ENCODE results near the gene TMEM255B. TPM values are rescaled to one million over a fixed set of nuclear protein-coding genes. Genes with fewer than 3 reads are reported as not detected.
A peak's percentile ranks its signal among the peaks of the same experiment; 100 is the strongest.
"Not testable (repeated sequence)": the region's sequence is repeated elsewhere in the genome, so short reads cannot be mapped to it uniquely, and the experiment has no call there.

The TMEM255B gene
- total RNA-seq, 4 donors from 2014 or later: 0.26 to 3.8 (median 1.7) TPM

- TF ChIP-seq POLR2AphosphoS5 (IDR thresholded peaks at IDR 0.05): no peak
- DNase-seq (ENCODE audit: low spot score in 2 of 2): peak in 1 of 2 donors; percentile 77
- 70% methylated on average over 25 of the region's 33 CpGs for WGBS
Measured at GRCh38 chr13:113792886-113793717, 34.1 kb downstream of the TMEM255B start.

GRCh38 chr13:113793718-113794085 lies 34.7 kb downstream of the TMEM255B start:
- WGBS: 100% methylated on average over 6 of the region's 15 CpGs
- H3K4me1 ChIP-seq: no peaks in the 10 kb centered on the region
- peak in 1 of 2 donors; percentile 69 for DNase-seq (ENCODE audit: low spot score in 2 of 2)
- no peaks in the 10 kb centered on the region for H3K36me3 ChIP-seq
- H3K27me3 ChIP-seq: no peaks in the 10 kb centered on the region
- H3K4me3 ChIP-seq: no peak overlapping the region
- no peak overlapping the region for H3K27ac ChIP-seq
- TF ChIP-seq POLR2AphosphoS5 (IDR thresholded peaks at IDR 0.05): no peak
- TF ChIP-seq CTCF (IDR thresholded peaks at IDR 0.05): no peak
- no peak for TF ChIP-seq EP300 (IDR thresholded peaks at IDR 0.05)
- TF ChIP-seq POLR2A (IDR thresholded peaks at IDR 0.05): no peak
- no peaks in the 10 kb centered on the region for H3K9me3 ChIP-seq

More at GRCh38 chr13:113792886-113793717, 34.1 kb downstream of the TMEM255B start:
- Histone ChIP-seq H3K27ac (no peak overlapping the region), H3K36me3 (no peaks in the 10 kb centered on the region), H3K9me3 (no peaks in the 10 kb centered on the region), H3K4me3 (no peak overlapping the region), H3K27me3 (no peaks in the 10 kb centered on the region), H3K4me1 (no peaks in the 10 kb centered on the region)

- no peaks in the 10 kb centered on the region for H3K27me3 ChIP-seq
- H3K4me1 ChIP-seq: no peaks in the 10 kb centered on the region
- H3K27ac ChIP-seq: no peak overlapping the region
- WGBS: 97% methylated on average over 7 of the region's 23 CpGs
- H3K36me3 ChIP-seq: no peaks in the 10 kb centered on the region
- no peak overlapping the region for H3K4me3 ChIP-seq
- DNase-seq (ENCODE audit: low spot score in 2 of 2): peak in 1 of 2 donors; percentile 78
- TF ChIP-seq CTCF (IDR thresholded peaks at IDR 0.05): no peak
- TF ChIP-seq EP300 (IDR thresholded peaks at IDR 0.05): no peak
- H3K9me3 ChIP-seq: no peaks in the 10 kb centered on the region
Measured at GRCh38 chr13:113794086-113794485, 35.1 kb downstream of the TMEM255B start.

GRCh38 chr13:113794764-113795173 lies 35.7 kb downstream of the TMEM255B start:
- WGBS: 77% methylated on average over 23 of the region's 24 CpGs
- H3K27ac ChIP-seq: no peak overlapping the region
- H3K4me1 ChIP-seq: no peaks in the 10 kb centered on the region
- DNase-seq (ENCODE audit: low spot score in 2 of 2): peak in 1 of 2 donors; percentile 67
- H3K27me3 ChIP-seq: no peaks in the 10 kb centered on the region
- H3K4me3 ChIP-seq: no peak overlapping the region
- no peaks in the 10 kb centered on the region for H3K36me3 ChIP-seq
- no peaks in the 10 kb centered on the region for H3K9me3 ChIP-seq
- TF ChIP-seq POLR2AphosphoS5 (IDR thresholded peaks at IDR 0.05) (no peak), CTCF (IDR thresholded peaks at IDR 0.05) (no peak), POLR2A (IDR thresholded peaks at IDR 0.05) (no peak), EP300 (IDR thresholded peaks at IDR 0.05) (no peak)

- not testable (repeated sequence) for DNase-seq (ENCODE audit: low spot score in 2 of 2); H3K27me3 ChIP-seq; H3K9me3 ChIP-seq; H3K27ac ChIP-seq; H3K4me1 ChIP-seq; H3K36me3 ChIP-seq; H3K4me3 ChIP-seq
- WGBS: 20% methylated on average over 1 of the region's 1 CpG
Measured at GRCh38 chr13:113795362-113795761, 36.3 kb downstream of the TMEM255B start.

- H3K4me1 ChIP-seq: peaks cover 3% of the 10 kb centered on the region
- H3K27ac ChIP-seq: no peak overlapping the region
- WGBS: 78% methylated on average over 20 of the region's 20 CpGs
- no peaks in the 10 kb centered on the region for H3K9me3 ChIP-seq
- TF ChIP-seq POLR2A (IDR thresholded peaks at IDR 0.05): no peak
- TF ChIP-seq POLR2AphosphoS5 (IDR thresholded peaks at IDR 0.05): no peak
- no peak for TF ChIP-seq EP300 (IDR thresholded peaks at IDR 0.05)
- TF ChIP-seq CTCF (IDR thresholded peaks at IDR 0.05): no peak
- H3K27me3 ChIP-seq: no peaks in the 10 kb centered on the region
- no peak for DNase-seq (ENCODE audit: low spot score in 2 of 2)
- no peaks in the 10 kb centered on the region for H3K36me3 ChIP-seq
- H3K4me3 ChIP-seq: no peak overlapping the region
Measured at GRCh38 chr13:113796211-113796963, 37.4 kb downstream of the TMEM255B start.
